ENCODE measurements around the gene SF1.

DNA sequence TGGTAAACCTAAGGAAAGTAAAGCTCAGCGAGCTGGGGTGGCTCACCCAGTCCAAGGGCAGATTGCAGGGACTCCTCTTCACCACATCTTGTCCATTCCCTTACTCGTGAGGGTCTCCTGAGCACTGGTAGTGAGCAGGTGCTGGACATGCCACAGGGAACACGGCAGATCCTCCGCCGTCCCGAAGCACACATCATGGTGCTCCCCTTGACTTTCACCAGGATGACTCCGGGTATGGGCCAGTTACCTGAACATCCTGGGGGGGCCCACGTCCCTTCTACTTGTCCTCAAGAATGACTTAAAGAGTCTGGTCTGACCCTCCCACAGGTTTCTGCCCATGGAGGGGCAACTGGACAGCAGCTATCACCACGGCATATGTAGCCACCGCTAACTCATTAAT, 8.0 kb upstream of the SF1 start:
- TF ChIP-seq CTCF (conservative IDR thresholded peaks at IDR 0.05; ENCODE audit: low read depth, low read length) (no peak), EZH2 (IDR thresholded peaks at IDR 0.05; ENCODE audit: borderline replicate concordance, low read depth, low read length, poor library complexity, severe bottlenecking) (no peak)
